ENCODE results near the gene SNAP91. TPM values are rescaled to one million over a fixed set of nuclear protein-coding genes. Genes with fewer than 3 reads are reported as not detected.

The SNAP91 gene
- total RNA-seq, 3 donors from 2014 or later = 0.66 to 3.2 TPM; not detected in 1

- no peaks in the 10 kb centered on the region for H3K9me3 ChIP-seq
- intact Hi-C loops (cut with DNase I; ENCODE audit: low total_unique reads) = no loop called here
- TF ChIP-seq POLR2A (IDR thresholded peaks at IDR 0.05) (no peak), POLR2AphosphoS5 (IDR thresholded peaks at IDR 0.05) (no peak), CTCF (IDR thresholded peaks at IDR 0.05) (no peak)
- no peaks in the 10 kb centered on the region for H3K4me1 ChIP-seq
- no peak for DNase-seq (ENCODE audit: low spot score in 2 of 2)
- H3K4me3 ChIP-seq = no peak overlapping the region
- H3K27me3 ChIP-seq = no peaks in the 10 kb centered on the region
- H3K27ac ChIP-seq = no peak overlapping the region
- H3K36me3 ChIP-seq = no peaks in the 10 kb centered on the region
Observed at GRCh38 chr6:83509441-83509840, 199.5 kb downstream of the SNAP91 start.

GRCh38 chr6:83505356-83505755 is 203.5 kb downstream of the SNAP91 start:
- intact Hi-C loops (cut with DNase I; ENCODE audit: low total_unique reads) = no loop called here
- H3K4me3 ChIP-seq = no peak overlapping the region
- no peaks in the 10 kb centered on the region for H3K9me3 ChIP-seq
- TF ChIP-seq POLR2A (IDR thresholded peaks at IDR 0.05) (no peak), CTCF (IDR thresholded peaks at IDR 0.05) (no peak), POLR2AphosphoS5 (IDR thresholded peaks at IDR 0.05) (no peak)
- H3K27me3 ChIP-seq = no peaks in the 10 kb centered on the region
- no peak overlapping the region for H3K27ac ChIP-seq
- H3K4me1 ChIP-seq = no peaks in the 10 kb centered on the region
- no peaks in the 10 kb centered on the region for H3K36me3 ChIP-seq
- DNase-seq (ENCODE audit: low spot score in 2 of 2) = no peak

Other genes starting within 250 kb of the SNAP91 start
- not detected for gene PRSS35, start 196.6 kb downstream of the SNAP91 start, total RNA-seq
- gene RIPPLY2, start 144.3 kb upstream of the SNAP91 start, total RNA-seq = not detected
- gene CYB5R4, start 150.6 kb upstream of the SNAP91 start, total RNA-seq = 10 to 100 TPM in 1 of 3 donors, 1 to 10 TPM in 2; 7.2 to 11.1 (median 7.8) TPM